SK-MEL-5 (cell line): Measurements from ENCODE around the gene LRP3. TPM values are rescaled to one million over a fixed set of nuclear protein-coding genes. Genes with fewer than 3 reads are reported as not detected.

Experiments
- DNase-seq: peaks from one replicate; pipeline ENCODE4 v3.0.0-alpha.2; 2016; ENCODE audit warnings: low read depth, low spot score
- in situ Hi-C: cut with HindIII; loops from 2 replicates; pipeline ENCODE4 v1.10.0; 2016; ENCODE audit warnings: low sequenced_read_pairs, high pct_unique_total_duplicates, low pct_unique_long_range_greater_than_20kb
- total RNA-seq: library from RNA; depleted of rRNA; stranded (reverse); fragments of >200 nt; shearing (Covaris generic); gene quantifications from 2 replicates; pipeline ENCODE4 v1.2.3, GENCODE V29; 2014; rRNA removed

The LRP3 gene
- total RNA-seq, 1 experiment from 2014 or later, result 27.7 TPM

DNA sequence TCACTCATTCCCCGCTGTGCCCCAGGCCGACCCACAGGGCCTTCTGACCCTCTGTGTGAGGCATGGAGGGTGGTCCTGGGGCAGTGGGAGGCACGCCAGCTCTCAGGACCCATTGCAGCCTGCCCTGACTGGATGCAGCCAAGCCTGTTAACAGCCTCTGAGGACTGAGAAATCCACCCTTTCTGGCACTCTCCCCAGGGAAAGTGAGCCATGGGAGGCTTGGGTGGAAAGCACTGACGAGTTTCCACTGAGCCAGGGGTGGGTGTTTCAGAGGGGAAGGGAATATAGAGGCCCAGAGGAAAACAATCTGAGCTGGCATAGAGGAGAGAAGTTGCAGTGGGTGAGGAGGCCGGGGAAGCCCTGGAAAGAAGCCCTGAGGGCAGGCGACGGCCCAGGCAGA lies 62.1 kb downstream of the LRP3 start:
- in situ Hi-C loops, result no loop called here
- DNase-seq, result no peak

DNA sequence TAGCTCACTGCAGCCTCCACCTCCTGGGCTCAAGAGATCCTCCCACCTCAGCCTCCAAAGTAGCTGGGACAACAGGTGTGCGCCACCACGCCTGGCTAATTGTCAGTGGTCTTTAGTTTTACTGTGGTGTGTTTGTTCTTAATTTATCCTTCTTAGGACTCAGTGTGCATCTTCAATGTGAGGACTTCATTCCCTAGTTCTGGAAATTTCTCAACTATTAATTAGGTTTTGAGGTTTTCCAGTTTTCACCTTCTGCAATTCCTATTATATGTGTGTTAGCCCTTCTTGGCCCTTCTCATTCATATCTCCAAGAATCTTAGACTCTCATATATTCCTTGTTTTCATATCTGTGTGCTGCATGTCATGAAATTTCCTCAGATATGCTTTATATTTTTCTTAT lies 63.7 kb downstream of the LRP3 start:
- DNase-seq, result no peak
- in situ Hi-C loops, result no loop called here

Other genes starting within 250 kb of the LRP3 start
- gene CEP89, start 222.4 kb upstream of the LRP3 start, total RNA-seq, result 4.8 and 7.3 TPM in 2 replicates
- gene FAAP24, start 222.1 kb upstream of the LRP3 start, total RNA-seq, result 4.6 and 6.4 TPM in 2 replicates
- gene RHPN2, start 129.4 kb upstream of the LRP3 start, total RNA-seq, result 23.9 and 25.9 TPM in 2 replicates
- gene GPATCH1, start 113.1 kb upstream of the LRP3 start, total RNA-seq, result 6.8 and 9.2 TPM in 2 replicates
- gene WDR88, start 62.2 kb upstream of the LRP3 start, total RNA-seq, result not detected in 2 replicates
- gene SLC7A10, start 31.5 kb downstream of the LRP3 start, total RNA-seq, result not detected in 2 replicates
- 2.4 and 2.5 TPM in 2 replicates for gene CEBPA, start 108.2 kb downstream of the LRP3 start, total RNA-seq
- 28.5 and 33.4 TPM in 2 replicates for gene CEBPG, start 179.4 kb downstream of the LRP3 start, total RNA-seq